DMS 273 (cell line): Measurements from ENCODE around the gene NRP2.

ENCODE experiments used
- DNase-seq: peaks from one replicate; lab custom pipeline; 2025; ENCODE audit not compliant: unreplicated experiment; lab: John Stamatoyannopoulos, UW

NRP2 gene, protein sequence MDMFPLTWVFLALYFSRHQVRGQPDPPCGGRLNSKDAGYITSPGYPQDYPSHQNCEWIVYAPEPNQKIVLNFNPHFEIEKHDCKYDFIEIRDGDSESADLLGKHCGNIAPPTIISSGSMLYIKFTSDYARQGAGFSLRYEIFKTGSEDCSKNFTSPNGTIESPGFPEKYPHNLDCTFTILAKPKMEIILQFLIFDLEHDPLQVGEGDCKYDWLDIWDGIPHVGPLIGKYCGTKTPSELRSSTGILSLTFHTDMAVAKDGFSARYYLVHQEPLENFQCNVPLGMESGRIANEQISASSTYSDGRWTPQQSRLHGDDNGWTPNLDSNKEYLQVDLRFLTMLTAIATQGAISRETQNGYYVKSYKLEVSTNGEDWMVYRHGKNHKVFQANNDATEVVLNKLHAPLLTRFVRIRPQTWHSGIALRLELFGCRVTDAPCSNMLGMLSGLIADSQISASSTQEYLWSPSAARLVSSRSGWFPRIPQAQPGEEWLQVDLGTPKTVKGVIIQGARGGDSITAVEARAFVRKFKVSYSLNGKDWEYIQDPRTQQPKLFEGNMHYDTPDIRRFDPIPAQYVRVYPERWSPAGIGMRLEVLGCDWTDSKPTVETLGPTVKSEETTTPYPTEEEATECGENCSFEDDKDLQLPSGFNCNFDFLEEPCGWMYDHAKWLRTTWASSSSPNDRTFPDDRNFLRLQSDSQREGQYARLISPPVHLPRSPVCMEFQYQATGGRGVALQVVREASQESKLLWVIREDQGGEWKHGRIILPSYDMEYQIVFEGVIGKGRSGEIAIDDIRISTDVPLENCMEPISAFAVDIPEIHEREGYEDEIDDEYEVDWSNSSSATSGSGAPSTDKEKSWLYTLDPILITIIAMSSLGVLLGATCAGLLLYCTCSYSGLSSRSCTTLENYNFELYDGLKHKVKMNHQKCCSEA

DNA sequence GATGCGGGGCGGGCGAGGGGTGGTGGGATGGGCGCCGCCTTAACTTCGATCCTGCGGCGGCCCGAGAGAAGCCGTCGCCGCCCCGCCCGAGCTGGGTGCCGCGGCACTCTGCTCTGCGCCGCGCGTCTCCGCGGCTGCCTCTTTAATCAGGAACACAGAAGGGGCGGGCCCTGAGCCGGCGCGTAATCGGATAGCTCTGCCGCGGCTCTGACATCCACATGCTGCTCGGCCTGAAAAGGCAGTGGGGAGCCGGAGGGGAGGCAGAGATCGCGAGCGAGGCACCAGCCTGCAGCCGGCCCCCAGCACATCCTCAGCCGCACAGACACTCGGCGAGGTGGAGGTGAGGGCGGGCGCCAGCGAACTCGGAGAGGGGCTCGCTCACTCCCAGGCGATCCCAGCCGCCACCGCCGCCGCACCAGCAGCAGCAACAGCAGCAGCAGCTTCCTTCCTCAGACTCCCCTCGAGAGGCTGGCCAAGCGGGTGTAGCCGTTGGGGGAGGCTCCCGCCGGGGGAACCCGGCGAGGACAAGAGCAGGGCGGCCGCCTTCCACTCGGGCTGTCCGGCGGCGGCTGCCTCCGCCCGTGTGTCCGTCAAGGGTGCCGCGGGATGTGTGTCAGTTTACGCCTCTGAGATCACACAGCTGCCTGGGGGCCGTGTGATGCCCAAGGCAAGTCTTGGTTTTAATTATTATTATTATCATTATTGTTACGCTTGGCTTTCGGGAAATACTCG lies at the start of gene NRP2:
Gene NRP2 (plus strand): TSS at position 263 of the 732 bp plus-strand sequence. CDS start 790 bp downstream, outside the sequence.
- DNase-seq = peak; percentile 93

DNA sequence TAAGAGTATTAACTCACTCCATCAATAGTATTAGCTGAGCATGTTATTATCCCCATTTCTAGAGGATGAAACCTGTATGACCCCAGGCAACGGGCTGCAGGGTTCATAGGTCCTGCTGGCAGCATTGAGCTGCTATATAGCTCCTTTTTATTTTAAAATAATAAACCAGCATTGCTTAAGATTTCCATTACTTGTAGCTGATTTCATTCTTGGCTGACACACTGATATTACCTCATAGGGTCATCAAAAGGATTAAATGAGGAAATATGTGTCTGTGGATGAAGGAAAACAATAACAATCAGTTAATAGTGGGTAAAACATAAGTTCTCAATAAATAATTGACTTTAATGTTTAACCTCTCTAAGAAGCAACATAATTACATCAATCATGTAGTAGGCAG lies 48.3 kb upstream of the NRP2 start:
- no peak for DNase-seq

DNA sequence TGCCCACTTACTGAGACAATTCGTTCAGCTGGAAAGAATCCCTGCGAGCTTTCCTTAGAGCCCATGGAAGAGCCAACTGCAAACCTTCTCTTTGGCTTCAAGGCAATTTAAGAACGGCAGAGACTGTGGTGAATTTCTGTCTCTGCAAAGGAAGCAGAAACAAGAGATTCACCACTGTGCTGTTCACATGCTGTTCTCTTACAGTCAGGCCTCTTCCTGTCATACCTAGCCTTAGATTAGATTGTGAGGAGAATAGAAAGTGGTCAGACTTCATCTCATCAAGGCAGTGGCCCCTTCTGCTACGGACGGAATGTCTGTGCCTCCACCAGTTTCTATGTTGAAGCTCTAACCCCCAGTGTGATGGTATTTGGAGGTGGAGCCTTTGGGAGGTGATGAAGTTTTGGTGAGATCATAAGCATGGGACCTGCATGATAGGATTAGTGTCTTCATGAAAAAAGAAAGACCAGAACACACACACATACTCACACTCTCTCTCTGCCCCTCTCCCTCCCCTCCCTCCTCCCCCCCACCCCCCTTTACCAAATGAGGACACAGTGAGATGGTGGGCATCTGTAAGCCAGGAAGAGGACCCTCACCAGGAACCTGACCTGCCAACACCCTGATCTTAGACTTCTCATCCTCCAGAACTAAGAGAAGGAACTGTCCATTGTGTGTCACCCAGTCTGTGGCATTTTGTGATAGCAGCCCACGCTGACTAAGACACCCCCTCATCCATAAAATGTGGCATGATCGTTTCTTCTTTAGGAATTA lies 45.6 kb upstream of the NRP2 start:
- no peak for DNase-seq

DNA sequence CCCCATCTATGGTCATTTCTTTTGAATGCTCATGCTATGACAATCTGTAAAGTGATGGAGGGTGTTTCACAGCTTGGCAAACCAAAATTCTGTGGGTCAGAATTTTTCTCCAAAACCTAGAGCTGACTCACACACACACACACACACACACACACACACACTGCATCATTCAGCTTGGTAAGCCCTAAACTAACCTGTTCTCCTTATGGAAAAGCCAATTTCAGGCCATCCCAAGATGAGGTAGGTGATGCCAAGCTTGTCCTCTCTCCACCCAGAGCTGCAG lies 45.0 kb upstream of the NRP2 start:
- DNase-seq = no peak

DNA sequence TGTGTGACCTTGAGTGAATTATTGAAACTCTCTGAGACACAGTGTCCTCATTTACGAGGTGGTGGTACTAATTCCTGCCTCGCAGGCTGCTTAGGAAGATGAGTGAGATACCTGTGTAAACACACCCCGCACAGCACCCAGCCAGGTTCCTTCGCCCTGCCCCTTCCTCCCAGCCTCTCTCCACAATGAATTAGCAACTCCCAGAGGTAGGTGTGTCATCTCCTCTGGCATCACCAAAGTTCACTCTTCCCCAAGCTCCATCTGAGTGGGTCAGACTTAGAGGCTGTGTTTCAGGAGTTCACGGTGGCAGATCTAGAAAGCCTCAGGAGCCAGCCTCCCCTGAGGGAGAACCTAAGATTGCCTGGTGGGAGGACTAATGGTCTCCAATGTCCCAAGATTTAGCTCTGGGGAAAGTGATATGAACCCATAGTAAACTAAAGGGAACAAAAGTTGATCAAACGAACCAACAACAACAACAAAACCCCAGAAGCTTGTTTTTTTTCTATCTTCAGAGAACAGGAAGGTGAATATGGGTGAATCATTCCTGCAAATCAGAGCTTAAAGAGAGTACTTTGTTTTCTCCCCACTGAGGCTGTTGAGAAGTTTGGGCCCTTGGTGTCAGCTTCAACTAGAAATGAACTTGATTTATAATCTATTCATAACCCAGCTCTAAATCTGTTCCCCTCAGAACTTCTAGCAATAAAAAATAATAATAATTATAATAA lies 44.4 kb upstream of the NRP2 start:
- no peak for DNase-seq

DNA sequence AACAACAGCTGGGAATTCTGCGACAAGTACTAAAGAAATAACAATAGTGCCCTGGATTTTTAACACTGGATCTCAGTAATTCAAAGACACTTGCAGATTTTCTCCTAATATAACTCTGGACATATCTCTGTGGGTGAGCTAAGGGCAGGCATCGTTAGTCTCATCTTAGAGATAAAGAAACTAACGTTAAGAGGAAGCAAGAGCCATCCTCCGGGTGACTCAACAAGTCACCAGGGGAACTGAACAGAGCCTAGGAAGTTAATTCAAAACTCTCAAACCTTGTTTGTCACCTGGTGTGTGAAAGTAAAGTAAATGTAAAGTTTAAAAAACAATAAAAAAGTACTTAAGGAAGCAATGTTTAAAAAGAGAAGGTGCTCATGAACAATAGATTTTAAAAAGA lies 41.6 kb upstream of the NRP2 start:
- DNase-seq = no peak

DNA sequence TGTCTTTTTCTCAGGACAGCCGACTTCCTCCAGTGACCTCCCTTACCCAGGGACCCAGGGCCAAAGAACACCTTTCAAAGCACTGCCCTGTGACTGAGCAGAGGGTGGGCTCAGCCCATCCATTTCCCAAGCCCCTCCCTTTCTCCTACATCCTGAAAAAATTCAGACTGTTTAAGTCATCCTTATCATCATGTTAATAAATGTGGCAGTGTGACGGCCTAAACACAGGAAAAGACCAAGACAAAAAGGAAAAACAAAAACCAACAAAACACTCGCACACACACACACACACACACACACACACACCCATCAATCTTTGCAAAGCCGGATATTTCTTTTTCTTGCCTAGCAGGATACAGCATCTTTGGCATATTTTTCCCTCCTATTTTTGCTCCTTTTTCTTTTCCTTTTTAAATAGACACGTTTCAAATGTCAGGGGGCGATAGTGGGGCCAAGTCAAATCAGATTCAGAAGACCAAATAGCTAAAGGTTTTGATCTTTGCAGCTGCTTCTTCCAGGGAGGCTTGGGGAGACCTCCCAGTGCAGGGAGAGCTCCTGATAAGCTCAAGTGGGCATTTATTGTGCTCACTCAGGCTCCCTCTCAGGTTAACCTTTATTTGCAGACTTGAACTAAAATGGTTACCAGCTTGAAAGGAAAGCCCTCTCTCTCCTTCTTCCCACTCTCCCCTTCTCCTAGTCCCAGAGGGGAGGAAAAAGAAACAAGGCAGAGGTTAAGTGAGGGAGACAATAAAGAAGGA lies 39.5 kb upstream of the NRP2 start:
- DNase-seq = no peak

DNA sequence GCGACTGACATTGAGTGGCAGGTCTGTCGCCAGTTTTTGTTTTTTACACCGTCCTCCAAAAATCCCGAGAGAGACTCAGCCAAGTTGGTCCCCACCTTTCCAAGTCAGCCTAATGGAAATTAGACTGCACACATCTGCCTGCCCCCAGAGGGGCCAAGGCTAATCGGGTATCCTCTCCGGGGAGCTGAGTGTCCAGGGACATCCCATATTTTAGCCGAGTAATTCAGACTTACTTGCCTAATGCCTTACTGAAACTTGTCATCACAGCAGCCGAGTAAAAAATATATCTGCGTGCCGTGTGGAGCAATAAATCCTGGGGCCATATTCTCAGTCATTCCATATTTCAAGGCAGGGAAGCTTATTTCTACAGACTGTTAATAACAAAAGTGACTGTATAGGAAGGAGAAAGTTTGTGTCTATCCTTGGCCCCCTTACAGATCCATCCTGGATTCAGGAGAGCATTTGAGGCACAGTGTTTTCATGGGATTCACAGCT lies 38.9 kb upstream of the NRP2 start:
- DNase-seq = no peak

DNA sequence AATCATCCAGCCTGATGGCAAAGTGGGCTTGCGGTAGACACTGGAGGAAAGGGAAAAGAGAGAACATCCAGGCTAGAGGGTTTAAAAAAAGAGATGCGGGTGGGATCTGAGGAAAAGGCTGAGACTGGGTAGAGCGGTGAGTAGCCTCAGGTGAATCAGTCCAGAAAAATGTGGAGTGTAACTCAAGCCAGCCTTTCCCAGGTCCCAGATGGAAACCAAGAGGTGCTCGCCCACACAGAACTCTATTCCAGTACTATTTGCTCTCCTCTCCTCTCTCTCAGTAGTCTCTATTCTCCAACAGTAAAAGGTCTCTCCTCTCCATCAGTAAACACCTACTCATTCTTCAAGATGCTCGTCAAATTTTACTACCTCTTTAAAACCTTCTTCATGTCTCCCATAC lies 38.3 kb upstream of the NRP2 start:
- DNase-seq = no peak

DNA sequence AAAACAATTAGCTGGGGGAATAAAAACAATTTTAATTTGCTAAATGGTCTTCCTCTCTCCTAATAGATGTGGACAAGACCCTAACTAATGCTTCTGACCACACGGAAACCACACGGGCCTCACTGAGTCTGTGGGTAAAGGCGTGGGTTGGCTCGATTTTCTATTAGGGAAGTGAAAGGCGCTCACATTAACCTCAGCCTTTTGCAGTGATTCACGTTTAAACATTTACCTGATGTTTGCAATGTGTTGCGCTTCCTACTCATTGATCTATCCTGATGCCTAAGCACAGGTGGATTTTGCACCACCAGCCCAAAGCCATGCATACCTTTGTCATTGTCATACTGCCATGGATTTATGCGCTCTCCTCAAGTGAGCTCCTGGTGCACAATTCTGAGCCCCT lies 35.6 kb upstream of the NRP2 start:
- DNase-seq = no peak

DNA sequence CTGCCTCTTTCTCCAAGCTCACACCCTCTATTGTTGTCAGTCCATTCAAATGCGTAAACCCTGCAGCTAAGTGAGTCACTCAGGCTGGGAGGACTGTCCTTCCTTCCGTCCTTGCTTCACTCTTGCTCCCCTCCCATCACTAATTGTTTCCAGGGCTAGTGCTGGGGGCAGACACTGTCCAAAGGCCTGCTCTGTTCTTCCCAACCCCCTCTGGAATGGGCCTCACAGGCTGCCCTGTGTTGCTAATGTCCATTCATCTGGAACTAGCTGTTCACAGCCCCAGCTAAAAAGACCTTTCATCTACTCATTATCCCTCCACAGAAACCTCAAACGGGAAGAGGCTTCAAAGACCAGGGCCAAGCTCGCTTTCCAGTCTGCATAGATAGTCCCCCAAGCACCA lies 31.9 kb upstream of the NRP2 start:
- no peak for DNase-seq

DNA sequence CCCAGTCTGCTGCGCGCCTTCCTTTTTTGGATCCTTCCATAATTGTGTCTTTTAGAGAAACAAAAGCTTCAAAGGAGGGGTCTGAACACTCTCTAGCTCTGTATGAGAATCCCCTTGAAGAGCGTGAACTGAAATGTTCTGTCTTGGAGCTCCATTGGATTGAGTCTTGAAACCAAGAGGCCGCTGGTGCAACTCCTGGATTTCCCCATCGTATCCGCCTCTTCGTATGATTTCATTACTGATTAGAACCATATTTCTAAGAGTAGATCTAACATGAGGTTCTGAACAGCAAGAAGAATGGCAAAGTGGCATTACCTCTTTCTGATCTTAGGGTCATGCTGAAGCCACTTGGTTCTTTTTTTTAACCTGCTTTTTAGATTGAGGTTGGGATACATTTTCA lies 31.4 kb upstream of the NRP2 start:
- no peak for DNase-seq

DNA sequence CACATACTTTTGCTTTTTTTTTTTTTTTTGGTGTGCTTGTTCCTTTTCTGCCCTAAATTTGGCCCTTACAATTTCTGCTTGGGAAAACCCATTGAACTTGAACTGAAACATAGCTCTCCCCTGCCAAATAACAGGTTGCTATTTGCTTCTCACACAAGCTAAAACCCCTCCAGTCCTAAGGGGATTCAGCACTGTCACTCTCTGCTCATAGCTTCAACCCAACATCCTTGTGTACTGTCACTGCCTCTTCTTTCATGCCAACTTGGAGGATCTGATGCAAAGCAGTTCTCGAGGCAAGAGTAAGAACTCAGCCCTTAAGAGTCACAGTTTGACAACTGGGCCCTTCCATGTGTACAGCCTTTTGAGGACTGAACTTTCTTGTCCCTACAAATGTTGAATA lies 30.6 kb upstream of the NRP2 start:
- DNase-seq = no peak

DNA sequence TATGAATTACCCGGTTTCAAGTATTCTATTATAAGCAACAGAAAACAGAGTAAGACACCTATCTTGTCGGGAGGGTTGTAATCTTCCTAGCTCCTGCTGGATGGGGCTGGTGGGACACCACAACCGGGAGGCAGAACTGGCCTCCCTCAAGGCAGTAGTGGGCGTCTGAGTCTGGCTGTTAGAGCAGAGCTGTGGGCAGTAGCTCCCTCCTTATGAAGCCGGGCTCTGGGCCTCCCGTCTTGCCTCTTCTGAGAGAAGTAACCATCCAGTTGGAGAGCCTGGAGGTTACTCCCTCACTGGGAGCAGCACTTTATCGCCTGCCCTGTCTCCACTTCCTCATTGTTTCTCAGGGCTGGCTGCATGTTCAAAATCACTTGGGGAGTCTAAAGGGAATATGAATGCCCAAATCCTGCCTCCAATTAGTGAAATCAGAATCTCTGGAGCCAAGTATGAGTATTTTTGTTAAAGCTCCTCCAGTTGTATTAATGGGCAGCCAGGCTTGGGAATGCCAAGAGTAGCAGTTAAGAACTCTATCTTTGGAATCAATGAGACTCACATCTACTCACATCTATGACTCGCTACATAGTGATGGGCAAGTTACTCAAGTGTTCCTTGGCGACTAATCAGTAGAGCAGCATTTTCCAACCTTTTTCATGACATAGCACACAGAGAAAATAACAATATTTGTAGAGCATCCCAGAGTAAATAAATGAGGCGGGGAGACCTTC lies 27.3 kb upstream of the NRP2 start:
- no peak for DNase-seq

DNA sequence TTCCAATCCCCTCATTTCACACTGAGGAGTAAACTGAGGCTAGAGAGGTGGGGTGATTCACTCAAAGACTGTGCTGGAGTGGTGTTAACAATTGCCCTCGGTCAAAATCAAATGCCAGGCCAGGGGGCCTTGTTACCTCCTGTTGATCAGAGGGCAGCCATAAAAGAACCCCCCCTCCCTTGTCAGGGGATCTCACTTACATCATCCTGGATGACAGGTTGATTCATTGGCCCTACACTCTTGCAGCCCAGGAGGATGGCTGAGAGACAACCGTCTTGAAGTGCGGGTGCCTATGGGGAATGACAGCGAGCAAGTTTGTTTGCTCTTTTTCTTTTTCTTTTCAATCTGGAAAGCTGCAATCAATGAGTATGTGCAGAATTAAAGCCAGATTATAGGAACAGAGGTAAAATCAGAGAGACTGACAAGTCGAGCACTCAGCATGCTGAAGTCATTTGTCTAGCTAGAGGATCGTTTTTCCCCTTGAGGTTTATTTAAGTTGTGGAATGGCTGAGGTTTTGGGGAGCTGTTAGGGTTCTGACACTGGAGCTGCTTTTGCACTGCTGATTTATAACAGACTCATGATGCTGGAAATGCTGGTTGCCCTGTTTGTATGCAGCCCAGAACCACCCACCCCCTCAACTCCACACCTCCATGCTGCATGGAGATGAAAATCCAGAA lies 26.4 kb upstream of the NRP2 start:
- DNase-seq = no peak

DNA sequence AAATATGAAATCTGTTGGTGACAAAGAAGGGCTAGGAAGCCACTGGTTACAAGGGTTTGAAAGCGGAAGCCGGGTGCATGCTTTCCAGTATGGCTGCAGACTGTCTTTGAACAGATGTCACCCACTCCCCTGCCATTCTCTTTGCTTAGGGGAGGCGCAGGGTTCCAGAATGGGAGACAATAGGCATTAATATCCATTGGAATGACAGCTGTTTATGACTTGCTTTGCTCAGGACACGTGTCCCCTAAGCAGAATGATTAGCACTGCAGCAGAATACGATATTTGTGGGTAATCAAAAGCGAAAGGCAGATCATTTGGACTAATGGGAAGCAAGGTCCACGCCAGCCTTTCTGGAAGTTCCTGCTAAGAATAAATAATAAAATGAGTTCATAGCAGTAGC lies 25.8 kb upstream of the NRP2 start:
- DNase-seq = no peak

DNA sequence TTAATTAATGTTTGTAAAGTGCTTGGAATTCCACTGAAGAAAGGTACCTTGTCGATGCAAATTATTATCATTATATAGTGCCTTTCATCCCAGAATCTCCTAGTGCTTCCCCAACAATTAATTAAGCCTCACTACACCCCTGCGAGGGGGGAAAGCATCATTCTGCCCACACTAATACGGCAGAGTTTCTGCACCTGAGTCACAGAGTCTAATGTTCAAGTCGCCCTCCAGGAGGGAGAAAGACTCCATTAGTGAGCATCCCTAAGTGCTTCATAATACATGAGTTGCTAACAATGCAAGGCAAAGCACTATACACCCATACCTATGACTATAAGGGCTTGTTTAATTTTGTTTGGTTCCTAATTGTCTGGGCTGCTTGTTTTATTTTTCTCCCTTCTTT lies 25.4 kb upstream of the NRP2 start:
- DNase-seq = no peak

DNA sequence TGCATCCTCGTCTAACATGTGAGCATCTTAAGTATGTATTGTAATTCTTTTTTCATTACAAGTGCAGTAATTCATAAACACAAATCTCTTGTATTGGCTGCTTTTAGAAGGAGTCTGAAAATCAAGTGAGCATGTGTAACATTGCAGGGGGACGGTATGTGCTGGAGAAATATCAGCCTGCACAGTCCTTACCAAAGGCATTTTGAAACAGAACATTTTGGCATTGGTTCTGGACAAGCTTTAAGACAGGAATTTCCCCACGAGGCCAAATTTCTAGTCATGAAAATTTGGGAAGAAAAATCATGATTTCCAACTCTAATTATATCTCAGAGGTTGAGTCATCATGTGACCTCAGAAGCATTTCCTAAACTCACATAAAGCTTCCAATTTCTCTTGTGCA lies 24.7 kb upstream of the NRP2 start:
- no peak for DNase-seq
